ENCODE data around the gene ZSWIM3. TPM values are rescaled to one million over a fixed set of nuclear protein-coding genes. Genes with fewer than 3 reads are reported as not detected.

The ZSWIM3 gene
- total and polyA plus RNA-seq, 2 of the 8 experiments (the other 6 are each of a cell fraction or from before 2014, with no cell fraction given): 5.5 to 6.9 TPM

DNA sequence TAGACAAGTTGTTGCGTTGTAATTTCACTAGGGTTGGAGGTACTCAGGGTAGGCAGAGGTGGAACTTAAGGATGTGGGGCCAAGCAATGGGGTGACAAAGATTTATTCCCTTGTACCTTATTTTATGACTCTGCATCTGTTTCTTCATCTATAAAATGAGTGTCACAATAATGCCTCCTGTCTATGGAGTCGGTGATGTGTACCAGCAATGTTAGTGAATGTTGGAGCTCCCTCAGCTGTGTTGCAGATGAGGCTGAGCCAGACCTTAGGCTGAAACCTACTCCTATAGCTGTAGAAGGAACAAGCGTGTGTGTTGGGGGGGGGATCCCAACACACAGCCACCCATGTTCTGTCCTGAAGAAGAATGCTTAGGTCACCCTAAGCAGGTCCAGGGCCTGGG lies 40.5 kb upstream of the ZSWIM3 start:
- peaks cover 7 to 20% of the 10 kb centered on the region in 2 experiments for H3K79me2 ChIP-seq (ENCODE audit: control insufficient read depth in 1 of 2, insufficient read depth in 2 of 2, low read length in 2 of 2)
- no peak overlapping the region for H4K5ac ChIP-seq (ENCODE audit: insufficient read length, low read depth, low read length)
- H3K27me3 ChIP-seq (replicated peaks in 1 of 4; ENCODE audit: control insufficient read depth in 3 of 4, extremely low read depth in 1 of 4, insufficient read depth in 3 of 4, low read length in 3 of 4): no peaks in the 10 kb centered on the region
- H3K23ac ChIP-seq (ENCODE audit: insufficient read length): no peak overlapping the region
- H2BK120ac ChIP-seq (replicated peaks; ENCODE audit: low read depth, low read length): no peak overlapping the region
- FAIRE-seq (no peak), DNase-seq (ENCODE audit: low read depth in 1 of 2, low spot score in 2 of 2) (no peak)
- ChIA-PET CTCF (ENCODE audit: partially characterized antibody) (interaction anchor here (0.6 to 2.5 kb wide), 7 partner anchors 11 to 333 kb away, joined by 3 to 13 read pairs (median 5); no protein-coding TSS in a partner anchor), POLR2A (ENCODE audit: partially characterized antibody) (interaction anchor here (0.6 to 10.4 kb wide), 17 partner anchors 9 to 342 kb away, joined by 3 to 96 read pairs (median 4); partner anchors contain the start of genes ACOT8, SNX21, TNNC2 and ZSWIM3)
- H3K4me3 ChIP-seq (ENCODE audit: extremely low read depth in 1 of 4, insufficient read depth in 2 of 4, low read depth in 3 of 4, low read length in 4 of 4): no peak overlapping the region
- H2AFZ ChIP-seq (ENCODE audit: low read length): no peak overlapping the region
- H3K23me2 ChIP-seq (ENCODE audit: low read depth, low read length): peaks cover 9% of the 10 kb centered on the region; the same call in 1 of the 2 replicates
- no peak overlapping the region for H3K27ac ChIP-seq (ENCODE audit: low read depth, low read length)
- H2BK15ac ChIP-seq (ENCODE audit: low read length): no peak overlapping the region
- no peak overlapping the region for H3K56ac ChIP-seq (replicated peaks; ENCODE audit: insufficient read length, low read depth, low read length)
- no peak overlapping the region for H3K18ac ChIP-seq (ENCODE audit: extremely low read depth, low read length)
- H3K14ac ChIP-seq (ENCODE audit: insufficient read length): no peak overlapping the region
- peaks cover 16 to 38% (median 25%) of the 10 kb centered on the region in 4 experiments for H3K36me3 ChIP-seq (ENCODE audit: control insufficient read depth in 2 of 4, insufficient read depth in 4 of 4, low read length in 3 of 4)
- TF ChIP-seq MAFK (IDR thresholded peaks at IDR 0.05; ENCODE audit: low read depth, low read length): no peak
- H4K20me1 ChIP-seq (replicated peaks in 1 of 2; ENCODE audit: control insufficient read depth in 1 of 2, insufficient read depth in 2 of 2, low read length in 2 of 2): peaks cover 5 to 7% of the 10 kb centered on the region in 2 experiments
- H2BK20ac ChIP-seq (ENCODE audit: low read length): no peak overlapping the region
- no peak overlapping the region for H2BK5ac ChIP-seq (ENCODE audit: low read depth, low read length)
- no peaks in the 10 kb centered on the region for H3K9me3 ChIP-seq (ENCODE audit: insufficient read depth in 2 of 2, low read depth in 1 of 2, low read length in 1 of 2)
- WGBS, 2 experiments (ENCODE audit: extremely low coverage in 1 of 2, insufficient coverage in 1 of 2, insufficient read length in 1 of 2, insufficient replicate concordance in 2 of 2, low coverage in 1 of 2, low lambda C conversion rate in 2 of 2, missing lambda C conversion rate in 1 of 2): 95% methylated on average over 3 of the region's 3 CpGs; no CpG with 5 or more reads in 1 of the 2 experiments
- H3K9ac ChIP-seq (replicated peaks in 1 of 4; ENCODE audit: extremely low read depth in 1 of 4, low read depth in 3 of 4, low read length in 3 of 4): no peak overlapping the region
- peaks cover 0 to 4% (median 2%) of the 10 kb centered on the region in 4 experiments; a peak in 3 of 7 replicates for H3K4me1 ChIP-seq (replicated peaks in 1 of 4; ENCODE audit: control insufficient read depth in 3 of 4, insufficient read depth in 4 of 4, low read length in 3 of 4)
- H3K79me1 ChIP-seq (ENCODE audit: low read depth, low read length): peaks cover 5% of the 10 kb centered on the region
- no peak overlapping the region for H2BK12ac ChIP-seq (ENCODE audit: low read depth, low read length)
- H3K4ac ChIP-seq (replicated peaks; ENCODE audit: insufficient read length, low read depth, low read length): no peak overlapping the region
- H3K4me2 ChIP-seq (ENCODE audit: insufficient read depth in 1 of 2, low read depth in 2 of 2, low read length in 2 of 2): no peak overlapping the region
- H4K8ac ChIP-seq (ENCODE audit: extremely low read depth, insufficient read depth, low read length): no peak overlapping the region
- no peak overlapping the region for H4K91ac ChIP-seq (replicated peaks; ENCODE audit: insufficient read length, low read length)
- H2AK5ac ChIP-seq (ENCODE audit: low read depth, low read length): no peak overlapping the region
